H1 (cell line): ENCODE measurements around the gene CABP2. TPM values are rescaled to one million over a fixed set of nuclear protein-coding genes. Genes with fewer than 3 reads are reported as not detected.

ENCODE experiments used
- CTCF ChIA-PET: fragments of 300-600 bp; sonication (Branson Sonifier 250); formaldehyde crosslinking; loops from one replicate; lab custom pipeline; 2021; ENCODE audit not compliant: partially characterized antibody; lab: Charles Lee
- POLR2A ChIA-PET: fragments of 300-600 bp; sonication (Branson Sonifier 250); formaldehyde crosslinking; loops from one replicate; lab custom pipeline; 2021; ENCODE audit warnings: inconsistent platforms; ENCODE audit not compliant: partially characterized antibody; lab: Charles Lee
- DNase-seq, 2 experiments: peaks; one replicate each; pipeline versions ENCODE4 v3.0.0 to v3.0.0-alpha.2; 2010 to 2022; ENCODE audit warnings: low spot score in 2 of 2, low read depth in 1 of 2, mixed read lengths in 1 of 2
- FAIRE-seq: peaks from 2 replicates; lab custom pipeline; 2011; peaks lifted over from hg19 to GRCh38; lab: Jason Lieb, UNC
- H2AFZ ChIP-seq: 2 replicates; pipeline ENCODE4 v1.8.1; 2012; ENCODE audit warnings: low read length, inconsistent platforms
- H2AK5ac ChIP-seq: 2 replicates; pipeline ENCODE4 v1.6.1; 2013; ENCODE audit warnings: low read depth, low read length
- H2BK120ac ChIP-seq: replicated peaks from 2 replicates; pipeline ENCODE3; 2013; ENCODE audit warnings: low read depth, low read length, inconsistent platforms
- H2BK12ac ChIP-seq: 2 replicates; pipeline ENCODE4 v1.6.1; 2013; ENCODE audit warnings: low read depth, low read length
- H2BK15ac ChIP-seq: 2 replicates; pipeline ENCODE4 v1.6.1; 2013; ENCODE audit warnings: low read length
- H2BK20ac ChIP-seq: 2 replicates; pipeline ENCODE4 v1.6.1; 2013; ENCODE audit warnings: low read length
- H2BK5ac ChIP-seq: 2 replicates; pipeline ENCODE4 v1.6.1; 2013; ENCODE audit warnings: low read depth, low read length
- H3K14ac ChIP-seq: 2 replicates; pipeline ENCODE4 v1.6.1; 2013; ENCODE audit warnings: inconsistent platforms; ENCODE audit not compliant: insufficient read length
- H3K18ac ChIP-seq: 2 replicates; pipeline ENCODE4 v1.6.1; 2013; ENCODE audit warnings: low read length; ENCODE audit errors: extremely low read depth
- H3K23ac ChIP-seq: 2 replicates; pipeline ENCODE4 v1.6.1; 2013; ENCODE audit warnings: inconsistent platforms; ENCODE audit not compliant: insufficient read length
- H3K23me2 ChIP-seq: 2 replicates; pipeline ENCODE4 v1.6.1; 2013; ENCODE audit warnings: low read depth, low read length
- H3K27ac ChIP-seq: 2 replicates; pipeline ENCODE4 v1.6.1; 2011; ENCODE audit warnings: low read depth, low read length, inconsistent platforms
- H3K27me3 ChIP-seq, 4 experiments: replicated peaks in 1 of 4; 1 replicate in 1 of 4; 2 replicates in 3 of 4; pipeline versions ENCODE4 v1.6.1 to v1.8.1; 2011 to 2013; ENCODE audit warnings: low read length in 3 of 4, mild to moderate bottlenecking in 3 of 4, inconsistent platforms in 2 of 4, mixed read lengths in 2 of 4, moderate library complexity in 1 of 4; ENCODE audit not compliant: control insufficient read depth in 3 of 4, insufficient read depth in 3 of 4; ENCODE audit errors: extremely low read depth in 1 of 4
- H3K36me3 ChIP-seq, 4 experiments: 2 replicates each; pipeline versions ENCODE4 v1.6.1 to v1.8.1; 2011 to 2013; ENCODE audit warnings: mild to moderate bottlenecking in 4 of 4, low read length in 3 of 4, moderate library complexity in 2 of 4, control low read depth in 1 of 4, inconsistent platforms in 1 of 4; ENCODE audit not compliant: insufficient read depth in 4 of 4, control insufficient read depth in 2 of 4
- H3K4ac ChIP-seq: replicated peaks from 2 replicates; pipeline ENCODE3; 2013; ENCODE audit warnings: low read length, low read depth, mixed read lengths, inconsistent platforms; ENCODE audit not compliant: insufficient read length
- H3K4me1 ChIP-seq, 4 experiments: replicated peaks in 1 of 4; 1 replicate in 1 of 4; 2 replicates in 3 of 4; pipeline versions ENCODE4 v1.6.1 to v1.8.1; 2011 to 2013; ENCODE audit warnings: low read length in 3 of 4, inconsistent platforms in 2 of 4, mixed read lengths in 1 of 4; ENCODE audit not compliant: insufficient read depth in 4 of 4, control insufficient read depth in 3 of 4
- H3K4me2 ChIP-seq, 2 experiments: 2 replicates each; pipeline versions ENCODE4 v1.6.1 to v1.8.1; 2011 to 2013; ENCODE audit warnings: low read depth in 2 of 2, low read length in 2 of 2, control low read depth in 1 of 2, inconsistent platforms in 1 of 2, mild to moderate bottlenecking in 1 of 2; ENCODE audit not compliant: insufficient read depth in 1 of 2
- H3K4me3 ChIP-seq, 4 experiments: fragments of 200-600, 300-600 bp in 1 of 4; sonication (generic), shearing (Covaris generic), sonication (Bioruptor Twin) in 1 of 4; 2 replicates each; pipeline versions ENCODE4 v1.5.1 to v1.8.1; 2011 to 2016; ENCODE audit warnings: low read length in 4 of 4, low read depth in 3 of 4, control low read depth in 2 of 4, inconsistent platforms in 2 of 4, mild to moderate bottlenecking in 2 of 4, mixed read lengths in 1 of 4, moderate library complexity in 1 of 4; ENCODE audit not compliant: insufficient read depth in 2 of 4; ENCODE audit errors: extremely low read depth in 1 of 4
- H3K56ac ChIP-seq: replicated peaks from 2 replicates; pipeline ENCODE3; 2013; ENCODE audit warnings: low read depth, mild to moderate bottlenecking, mixed read lengths, low read length, inconsistent platforms; ENCODE audit not compliant: insufficient read length
- H3K79me1 ChIP-seq: 2 replicates; pipeline ENCODE4 v1.6.1; 2013; ENCODE audit warnings: low read depth, low read length, control low read depth
- H3K79me2 ChIP-seq, 2 experiments: 2 replicates each; pipeline versions ENCODE4 v1.6.1 to v1.8.1; 2012 to 2013; ENCODE audit warnings: low read length in 2 of 2, mild to moderate bottlenecking in 2 of 2, inconsistent platforms in 1 of 2; ENCODE audit not compliant: insufficient read depth in 2 of 2, control insufficient read depth in 1 of 2
- H3K9ac ChIP-seq, 4 experiments: replicated peaks in 1 of 4; 1 replicate in 1 of 4; 2 replicates in 3 of 4; pipeline versions ENCODE4 v1.6.1 to v1.8.1; 2011 to 2013; ENCODE audit warnings: low read depth in 3 of 4, low read length in 3 of 4, control low read depth in 2 of 4, mild to moderate bottlenecking in 2 of 4, moderate library complexity in 2 of 4, inconsistent platforms in 1 of 4; ENCODE audit errors: extremely low read depth in 1 of 4
- H3K9me3 ChIP-seq, 2 experiments: 2 replicates each; pipeline versions ENCODE4 v1.6.1 to v1.8.1; 2012 to 2013; ENCODE audit warnings: mild to moderate bottlenecking in 2 of 2, moderate library complexity in 2 of 2, control low read depth in 1 of 2, inconsistent platforms in 1 of 2, low read depth in 1 of 2, low read length in 1 of 2, mixed read lengths in 1 of 2; ENCODE audit not compliant: insufficient read depth in 2 of 2
- H4K20me1 ChIP-seq, 2 experiments: replicated peaks in 1 of 2; 2 replicates each; pipeline versions ENCODE3 to v1.8.1; 2011 to 2013; ENCODE audit warnings: inconsistent platforms in 2 of 2, low read length in 2 of 2, mild to moderate bottlenecking in 1 of 2; ENCODE audit not compliant: insufficient read depth in 2 of 2, control insufficient read depth in 1 of 2
- H4K5ac ChIP-seq: 2 replicates; pipeline ENCODE4 v1.6.1; 2013; ENCODE audit warnings: low read length, low read depth, mixed read lengths, inconsistent platforms; ENCODE audit not compliant: insufficient read length
- H4K8ac ChIP-seq: 2 replicates; pipeline ENCODE4 v1.8.0; 2013; ENCODE audit warnings: mild to moderate bottlenecking, moderate library complexity, low read length, inconsistent platforms; ENCODE audit not compliant: insufficient read depth; ENCODE audit errors: extremely low read depth
- H4K91ac ChIP-seq: replicated peaks from 2 replicates; pipeline ENCODE3; 2013; ENCODE audit warnings: low read length, mixed read lengths, inconsistent platforms; ENCODE audit not compliant: insufficient read length
- CBX5 ChIP-seq: fragments of 300-800, 300-1000 bp; sonication (generic); IDR thresholded peaks from 2 replicates; pipeline ENCODE4 v1.7.1; 2016; ENCODE audit warnings: antibody characterized with exemption, low read length, low read depth
- EGR1 ChIP-seq: IDR thresholded peaks from 2 replicates; pipeline ENCODE4 v1.6.1; 2011; ENCODE audit warnings: low read depth, low read length, borderline replicate concordance
- GABPA ChIP-seq: IDR thresholded peaks from 2 replicates; pipeline ENCODE4 v1.6.1; 2011; ENCODE audit warnings: mild to moderate bottlenecking, low read length, moderate library complexity, borderline replicate concordance; ENCODE audit not compliant: insufficient read depth
- RNF2 ChIP-seq: fragments of 200-900, 300-1000 bp; sonication (generic); IDR thresholded peaks from 2 replicates; pipeline ENCODE4 v1.7.1; 2016; ENCODE audit warnings: borderline replicate concordance, low read depth, mild to moderate bottlenecking, antibody characterized with exemption, low read length; ENCODE audit not compliant: poor library complexity, severe bottlenecking; ENCODE audit errors: missing control alignments
- RXRA ChIP-seq: IDR thresholded peaks from 2 replicates; pipeline ENCODE4 v1.6.1; 2011; ENCODE audit warnings: low read depth, mild to moderate bottlenecking, low read length, moderate library complexity; ENCODE audit not compliant: insufficient read depth
- SP1 ChIP-seq: IDR thresholded peaks from 2 replicates; pipeline ENCODE4 v1.6.1; 2011; ENCODE audit warnings: low read depth, low read length
- WGBS, 2 experiments: shearing (Covaris generic) in 1 of 2; methylation state at CpG; one replicate each; pipeline versions ENCODE4 v1.1.6 to v1.1.7; 2013 to 2015; ENCODE audit warnings: low lambda C conversion rate in 2 of 2, mixed read lengths in 2 of 2, inconsistent platforms in 1 of 2, low coverage in 1 of 2, missing lambda C conversion rate in 1 of 2; ENCODE audit not compliant: insufficient replicate concordance in 2 of 2, insufficient coverage in 1 of 2, insufficient read length in 1 of 2; ENCODE audit errors: extremely low coverage in 1 of 2, missing lambda C conversion rate in 1 of 2; 5-methylcytosine and 5-hydroxymethylcytosine counted together
- polyA plus RNA-seq, 7 experiments: library from polyadenylated mRNA; depleted of rRNA in 3 of 7; stranded (reverse) in 5 of 7; unstranded in 2 of 7; fragments of >200 nt in 5 of 7; fragments of 200-250 nt in 2 of 7; gene quantifications; 1 replicate in 5 of 7; 2 replicates in 1 of 7; 4 replicates in 1 of 7; pipeline versions ENCODE4 v1.2.1 to v1.2.3, GENCODE V29; 2011 to 2013; ENCODE audit warnings: missing spikeins in 2 of 7, mixed read lengths in 2 of 7
- total RNA-seq: library from RNA; stranded (reverse); fragmentation: NEBNext Ultra II Directional; extraction: Animal tissue kit (Norgen Biotek cat#: 25700); gene quantifications from 2 replicates; pipeline ENCODE4 v1.2.1, GENCODE V29; 2021
- TF ChIP-seq, protein P1 (sequence below): IDR thresholded peaks from 2 replicates; pipeline ENCODE4 v1.6.1; 2011; ENCODE audit warnings: low read length, improper control_type of control experiment
- TF ChIP-seq, protein P2 (sequence below): IDR thresholded peaks from 2 replicates; pipeline ENCODE4 v1.6.1; 2012; ENCODE audit warnings: inconsistent platforms

The CABP2 gene
- total and polyA plus RNA-seq, 2 of the 8 experiments (the other 6 are each of a cell fraction or from before 2014, with no cell fraction given), result not detected

DNA sequence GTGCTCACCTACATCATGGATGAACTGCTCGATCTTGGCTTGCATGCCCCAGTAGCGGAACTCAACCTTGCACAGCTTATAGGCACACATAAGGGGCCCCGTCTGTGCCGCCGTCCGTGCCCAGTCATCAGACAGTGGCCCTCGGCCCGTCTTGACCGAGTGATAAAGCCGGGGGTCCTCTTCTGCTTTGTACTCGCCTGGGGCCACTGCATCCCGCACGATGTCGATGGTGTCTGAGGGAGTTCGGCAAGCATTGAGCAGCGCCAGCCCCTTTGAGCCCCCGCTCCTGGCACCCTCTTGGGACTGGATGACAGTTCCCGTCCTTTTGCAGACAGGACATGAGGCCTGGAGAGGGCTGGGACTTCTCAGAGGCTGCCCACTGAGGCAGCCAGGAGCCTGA, 21.4 kb downstream of the CABP2 start:
- Histone ChIP-seq H2BK15ac (no peak overlapping the region), H3K79me1 (no peaks in the 10 kb centered on the region), H2BK5ac (no peak overlapping the region), H3K56ac (no peak overlapping the region), H3K27me3 (peaks cover 0 to 8% (median 4%) of the 10 kb centered on the region in 4 experiments; a peak in 3 of 7 replicates), H2BK20ac (no peak overlapping the region), H2AK5ac (no peak overlapping the region), H3K9me3 (no peaks in the 10 kb centered on the region), H3K4me3 (no peak overlapping the region)
- POLR2A ChIA-PET, result interaction anchor here (1.3 kb wide), 1 partner anchor 11 kb away, joined by 3 read pairs; no protein-coding TSS in a partner anchor
- 94% methylated on average over 12 of the region's 18 CpGs; no CpG with 5 or more reads in 1 of the 2 experiments for WGBS, 2 experiments
- TF ChIP-seq SP1 (no peak), EGR1 (no peak), RXRA (no peak), RNF2 (no peak), CBX5 (no peak), GABPA (no peak)
- TF ChIP-seq, protein P1, sequence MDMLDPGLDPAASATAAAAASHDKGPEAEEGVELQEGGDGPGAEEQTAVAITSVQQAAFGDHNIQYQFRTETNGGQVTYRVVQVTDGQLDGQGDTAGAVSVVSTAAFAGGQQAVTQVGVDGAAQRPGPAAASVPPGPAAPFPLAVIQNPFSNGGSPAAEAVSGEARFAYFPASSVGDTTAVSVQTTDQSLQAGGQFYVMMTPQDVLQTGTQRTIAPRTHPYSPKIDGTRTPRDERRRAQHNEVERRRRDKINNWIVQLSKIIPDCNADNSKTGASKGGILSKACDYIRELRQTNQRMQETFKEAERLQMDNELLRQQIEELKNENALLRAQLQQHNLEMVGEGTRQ, result no peak
- TF ChIP-seq, protein P2, sequence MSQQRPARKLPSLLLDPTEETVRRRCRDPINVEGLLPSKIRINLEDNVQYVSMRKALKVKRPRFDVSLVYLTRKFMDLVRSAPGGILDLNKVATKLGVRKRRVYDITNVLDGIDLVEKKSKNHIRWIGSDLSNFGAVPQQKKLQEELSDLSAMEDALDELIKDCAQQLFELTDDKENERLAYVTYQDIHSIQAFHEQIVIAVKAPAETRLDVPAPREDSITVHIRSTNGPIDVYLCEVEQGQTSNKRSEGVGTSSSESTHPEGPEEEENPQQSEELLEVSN, result no peak
- TF ChIP-seq, all 59 proteins: peak for 0
- no peak overlapping the region for H2BK120ac ChIP-seq
- H3K36me3 ChIP-seq, result peaks cover 0 to 8% (median 4%) of the 10 kb centered on the region in 4 experiments; a peak in 5 of 8 replicates
- H3K18ac ChIP-seq, result no peak overlapping the region
- no peak overlapping the region for H3K4me2 ChIP-seq
- CTCF ChIA-PET, result interaction anchor here (1.2 to 1.4 kb wide), 3 partner anchors 9 to 113 kb away, joined by 3 to 4 read pairs (median 4); no protein-coding TSS in a partner anchor
- no peak overlapping the region for H3K14ac ChIP-seq
- peaks cover 3 to 13% of the 10 kb centered on the region in 2 experiments for H4K20me1 ChIP-seq
- H4K8ac ChIP-seq, result no peak overlapping the region
- H3K9ac ChIP-seq, result no peak overlapping the region
- 0 out of 4 replicates have a peak, but pooled peaks cover 0 to 4% of the 10 kb centered on the region in 2 experiments for H3K79me2 ChIP-seq
- H2BK12ac ChIP-seq, result no peak overlapping the region
- peaks cover 14% of the 10 kb centered on the region; the same call in 1 of the 2 replicates for H3K23me2 ChIP-seq
- H3K23ac ChIP-seq, result no peak overlapping the region
- no peak overlapping the region for H4K91ac ChIP-seq
- no peak for FAIRE-seq
- peaks cover 0 to 20% (median 7%) of the 10 kb centered on the region in 4 experiments; a peak in 5 of 7 replicates for H3K4me1 ChIP-seq
- H2AFZ ChIP-seq, result no peak overlapping the region
- DNase-seq, result no peak
- no peak overlapping the region for H3K27ac ChIP-seq
- H4K5ac ChIP-seq, result no peak overlapping the region
- no peak overlapping the region for H3K4ac ChIP-seq
